ENCODE measurements around the gene SREBF1.

SREBF1 gene

GRCh38 chr17:17841601-17842025, 4.8 kb upstream of the SREBF1 start:
- DNase-seq (ENCODE audit: low read depth in 2 of 2) = no peak

GRCh38 chr17:17840751-17841591, 4.2 kb upstream of the SREBF1 start:
- DNase-seq (ENCODE audit: low read depth in 2 of 2) = no peak

GRCh38 chr17:17839791-17840707, 3.3 kb upstream of the SREBF1 start:
- DNase-seq (ENCODE audit: low read depth in 2 of 2) = peak; percentile 57 to 66

- DNase-seq (ENCODE audit: low read depth in 2 of 2) = no peak
These were observed 1.5 kb upstream of the SREBF1 start for GRCh38 chr17:17837966-17838962.

GRCh38 chr17:17837380-17837821, 615 bp upstream of the SREBF1 start:
- no peak for DNase-seq (ENCODE audit: low read depth in 2 of 2)

- peak; percentile 94 to 95 for DNase-seq (ENCODE audit: low read depth in 2 of 2)
These were observed 452 bp downstream of the SREBF1 start for GRCh38 chr17:17836250-17836817.

GRCh38 chr17:17835415-17836249, 1.2 kb downstream of the SREBF1 start:
- DNase-seq (ENCODE audit: low read depth in 2 of 2) = no peak

GRCh38 chr17:17834974-17835373, 1.8 kb downstream of the SREBF1 start:
- no peak for DNase-seq (ENCODE audit: low read depth in 2 of 2)

GRCh38 chr17:17833658-17834357, 3.0 kb downstream of the SREBF1 start:
- no peak for DNase-seq (ENCODE audit: low read depth in 2 of 2)

- no peak for DNase-seq (ENCODE audit: low read depth in 2 of 2)
These were observed 4.8 kb downstream of the SREBF1 start for GRCh38 chr17:17832032-17832363.

- no peak for DNase-seq (ENCODE audit: low read depth in 2 of 2)
These were observed 5.4 kb downstream of the SREBF1 start for GRCh38 chr17:17831208-17832031.

- DNase-seq (ENCODE audit: low read depth in 2 of 2) = no peak
These were observed 6.0 kb downstream of the SREBF1 start for GRCh38 chr17:17830740-17831207.

GRCh38 chr17:17830269-17830567, 6.6 kb downstream of the SREBF1 start:
- DNase-seq (ENCODE audit: low read depth in 2 of 2) = no peak

- no peak for DNase-seq (ENCODE audit: low read depth in 2 of 2)
These were observed 8.8 kb downstream of the SREBF1 start for GRCh38 chr17:17827826-17828621.

- DNase-seq (ENCODE audit: low read depth in 2 of 2) = no peak
These were observed 9.6 kb downstream of the SREBF1 start for GRCh38 chr17:17826942-17827785.

GRCh38 chr17:17826342-17826713, 10.5 kb downstream of the SREBF1 start:
- no peak for DNase-seq (ENCODE audit: low read depth in 2 of 2)
